ENCODE measurements around the gene MITF. TPM values are rescaled to one million over a fixed set of nuclear protein-coding genes. Genes with fewer than 3 reads are reported as not detected.
A peak's percentile ranks its signal among the peaks of the same experiment; 100 is the strongest.

The MITF gene
- total RNA-seq, 1 donor from 2014 or later: 5.8 TPM

DNA sequence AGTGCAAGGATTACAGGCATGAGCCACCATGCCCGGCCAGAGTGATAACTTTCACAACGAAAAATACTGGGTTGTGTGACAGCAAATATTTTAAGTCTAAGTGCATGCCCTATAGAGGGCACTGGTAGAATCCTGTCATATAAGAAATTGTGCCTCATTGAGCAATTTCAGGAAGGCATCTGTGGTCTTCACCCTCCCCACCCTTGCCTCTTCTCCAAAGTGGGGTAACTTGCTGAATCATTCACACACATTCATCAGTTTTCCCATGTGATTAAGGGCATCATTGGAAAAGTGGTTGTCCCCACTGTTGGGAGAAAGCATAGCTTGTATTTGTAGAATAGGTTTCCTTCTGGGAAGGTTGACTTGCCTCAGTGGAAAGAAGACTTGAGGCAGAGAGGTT, 9.2 kb downstream of the MITF start:
- Mint-ChIP-seq H3K36me3 (ENCODE audit: unreplicated experiment) (no peaks in the 10 kb centered on the region), H3K9me3 (ENCODE audit: unreplicated experiment) (peaks cover 6% of the 10 kb centered on the region), H3K27ac (ENCODE audit: unreplicated experiment) (peak overlapping the region; percentile 10), H3K27me3 (ENCODE audit: unreplicated experiment) (no peaks in the 10 kb centered on the region), H3K4me3 (ENCODE audit: unreplicated experiment) (no peak overlapping the region), H3K4me1 (ENCODE audit: unreplicated experiment) (peaks cover 39% of the 10 kb centered on the region)
- no peak for TF ChIP-seq CTCF (IDR thresholded peaks at IDR 0.05)
- no peak for DNase-seq (ENCODE audit: extremely low spot score, unreplicated experiment)

DNA sequence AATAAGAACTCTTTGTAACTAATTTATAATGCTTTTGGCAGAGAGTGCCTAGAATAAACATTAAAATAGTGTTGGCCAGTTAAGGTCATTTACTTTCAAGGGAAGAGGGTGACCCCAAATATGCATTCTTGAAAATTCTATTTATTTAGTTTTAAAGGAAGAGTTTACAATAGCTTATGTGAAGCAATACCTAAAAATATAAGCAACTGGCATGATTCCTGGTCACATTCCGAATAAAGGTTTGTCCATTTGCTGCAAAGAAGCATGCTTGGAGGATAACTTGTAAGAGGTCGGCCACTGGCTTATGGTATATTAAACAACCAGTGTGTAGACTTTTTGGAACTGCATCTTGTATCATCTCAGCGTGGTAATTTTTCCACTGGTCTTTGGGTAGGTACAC, 10.2 kb downstream of the MITF start:
- Mint-ChIP-seq H3K4me1 (ENCODE audit: unreplicated experiment) (peaks cover 39% of the 10 kb centered on the region), H3K27ac (ENCODE audit: unreplicated experiment) (no peak overlapping the region), H3K9me3 (ENCODE audit: unreplicated experiment) (peaks cover 8% of the 10 kb centered on the region), H3K36me3 (ENCODE audit: unreplicated experiment) (no peaks in the 10 kb centered on the region), H3K27me3 (ENCODE audit: unreplicated experiment) (no peaks in the 10 kb centered on the region), H3K4me3 (ENCODE audit: unreplicated experiment) (no peak overlapping the region)
- DNase-seq (ENCODE audit: extremely low spot score, unreplicated experiment): no peak
- no peak for TF ChIP-seq CTCF (IDR thresholded peaks at IDR 0.05)

- Mint-ChIP-seq H3K27ac (ENCODE audit: unreplicated experiment) (no peak overlapping the region), H3K36me3 (ENCODE audit: unreplicated experiment) (no peaks in the 10 kb centered on the region), H3K9me3 (ENCODE audit: unreplicated experiment) (peaks cover 10% of the 10 kb centered on the region), H3K4me1 (ENCODE audit: unreplicated experiment) (peaks cover 36% of the 10 kb centered on the region), H3K4me3 (ENCODE audit: unreplicated experiment) (no peak overlapping the region), H3K27me3 (ENCODE audit: unreplicated experiment) (no peaks in the 10 kb centered on the region)
- DNase-seq (ENCODE audit: extremely low spot score, unreplicated experiment): no peak
- no peak for TF ChIP-seq CTCF (IDR thresholded peaks at IDR 0.05)
Measured at GRCh38 chr3:69750549-69750948, 11.3 kb downstream of the MITF start.

DNA sequence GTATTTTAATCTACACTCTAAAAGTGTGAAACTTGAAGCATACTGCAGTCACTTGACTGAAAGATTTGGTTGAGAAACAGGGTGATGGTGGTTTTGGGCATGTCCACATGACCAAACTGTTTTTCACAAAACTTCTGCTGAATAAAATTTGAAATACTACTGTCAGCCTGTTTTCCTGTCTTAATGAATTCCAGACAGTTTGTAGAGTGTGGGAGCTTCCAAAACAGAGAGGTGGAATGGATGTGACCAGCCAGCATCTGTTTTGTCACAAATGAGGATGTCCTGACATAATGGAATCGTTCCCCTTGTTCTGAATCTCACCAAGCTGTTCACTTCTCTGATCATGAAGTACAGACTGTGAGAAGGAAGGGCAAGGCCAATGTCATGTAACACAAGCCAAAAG, 11.8 kb downstream of the MITF start:
- Mint-ChIP-seq H3K4me1 (ENCODE audit: unreplicated experiment) (peaks cover 31% of the 10 kb centered on the region), H3K27me3 (ENCODE audit: unreplicated experiment) (no peaks in the 10 kb centered on the region), H3K27ac (ENCODE audit: unreplicated experiment) (no peak overlapping the region), H3K4me3 (ENCODE audit: unreplicated experiment) (no peak overlapping the region), H3K36me3 (ENCODE audit: unreplicated experiment) (no peaks in the 10 kb centered on the region), H3K9me3 (ENCODE audit: unreplicated experiment) (peaks cover 10% of the 10 kb centered on the region)
- no peak for DNase-seq (ENCODE audit: extremely low spot score, unreplicated experiment)
- no peak for TF ChIP-seq CTCF (IDR thresholded peaks at IDR 0.05)

- TF ChIP-seq CTCF (IDR thresholded peaks at IDR 0.05): no peak
- Mint-ChIP-seq H3K9me3 (ENCODE audit: unreplicated experiment) (peaks cover 10% of the 10 kb centered on the region), H3K4me1 (ENCODE audit: unreplicated experiment) (peaks cover 19% of the 10 kb centered on the region), H3K27ac (ENCODE audit: unreplicated experiment) (no peak overlapping the region), H3K4me3 (ENCODE audit: unreplicated experiment) (no peak overlapping the region), H3K36me3 (ENCODE audit: unreplicated experiment) (no peaks in the 10 kb centered on the region), H3K27me3 (ENCODE audit: unreplicated experiment) (no peaks in the 10 kb centered on the region)
- DNase-seq (ENCODE audit: extremely low spot score, unreplicated experiment): no peak
Measured at GRCh38 chr3:69752241-69752640, 13.0 kb downstream of the MITF start.

All from osteocyte (in vitro differentiated cells).